Trophoblast cell (in vitro differentiated cells and primary cell): ENCODE results near the gene DENND1A.

Experiments used
- DNase-seq, 2 donors: peaks; one replicate each; pipeline ENCODE4 v3.0.0-alpha.2; 2016
- H2AFZ ChIP-seq: 2 replicates; pipeline ENCODE4 v1.6.1; 2013; ENCODE audit warnings: low read length, moderate library complexity, mild to moderate bottlenecking; ENCODE audit not compliant: insufficient read depth, poor library complexity
- H2AK5ac ChIP-seq: 2 replicates; pipeline ENCODE4 v1.6.1; 2013; ENCODE audit warnings: mild to moderate bottlenecking, low read length
- H2BK120ac ChIP-seq: 2 replicates; pipeline ENCODE4 v1.6.1; 2013; ENCODE audit warnings: low read length, mild to moderate bottlenecking, moderate library complexity; ENCODE audit not compliant: insufficient read depth, poor library complexity
- H2BK12ac ChIP-seq: 2 replicates; pipeline ENCODE4 v1.6.1; 2013; ENCODE audit warnings: mild to moderate bottlenecking, low read length, moderate library complexity
- H2BK5ac ChIP-seq: 2 replicates; pipeline ENCODE4 v1.6.1; 2013; ENCODE audit warnings: low read length, low read depth, moderate library complexity, mild to moderate bottlenecking; ENCODE audit not compliant: poor library complexity
- H3K14ac ChIP-seq: 2 replicates; pipeline ENCODE4 v1.6.1; 2013; ENCODE audit warnings: mild to moderate bottlenecking, low read length
- H3K18ac ChIP-seq: 2 replicates; pipeline ENCODE4 v1.6.1; 2013; ENCODE audit warnings: mild to moderate bottlenecking, low read length
- H3K23ac ChIP-seq: 2 replicates; pipeline ENCODE4 v1.6.1; 2013; ENCODE audit warnings: low read length
- H3K27ac ChIP-seq: 2 replicates; pipeline ENCODE4 v1.5.1; 2013; ENCODE audit warnings: low read depth, mild to moderate bottlenecking, inconsistent platforms, low read length, moderate library complexity
- H3K27me3 ChIP-seq: 2 replicates; pipeline ENCODE4 v1.6.1; 2013; ENCODE audit warnings: inconsistent platforms, mild to moderate bottlenecking, low read length, moderate library complexity; ENCODE audit not compliant: insufficient read depth
- H3K36me3 ChIP-seq, 2 experiments: 1 replicate in 1 of 2; 2 replicates in 1 of 2; pipeline ENCODE4 v1.6.1; 2013; ENCODE audit warnings: low read length in 2 of 2, mild to moderate bottlenecking in 2 of 2, moderate library complexity in 1 of 2; ENCODE audit not compliant: insufficient read depth in 2 of 2, control insufficient read depth in 1 of 2
- H3K4ac ChIP-seq: 2 replicates; pipeline ENCODE4 v1.6.1; 2013; ENCODE audit warnings: low read depth, mild to moderate bottlenecking, low read length, moderate library complexity
- H3K4me1 ChIP-seq, 2 experiments: 1 replicate in 1 of 2; 2 replicates in 1 of 2; pipeline ENCODE4 v1.6.1; 2013; ENCODE audit warnings: low read length in 2 of 2, mild to moderate bottlenecking in 2 of 2, moderate library complexity in 1 of 2; ENCODE audit not compliant: insufficient read depth in 2 of 2, control insufficient read depth in 1 of 2
- H3K4me2 ChIP-seq: 2 replicates; pipeline ENCODE4 v1.6.1; 2013; ENCODE audit warnings: inconsistent platforms, mild to moderate bottlenecking, low read length, moderate library complexity
- H3K4me3 ChIP-seq: 2 replicates; pipeline ENCODE4 v1.5.1; 2013; ENCODE audit warnings: mild to moderate bottlenecking, low read depth, low read length, inconsistent platforms
- H3K79me1 ChIP-seq: one replicate; pipeline ENCODE4 v1.6.1; 2013; ENCODE audit warnings: low read length
- H3K79me2 ChIP-seq: 2 replicates; pipeline ENCODE4 v1.6.1; 2013; ENCODE audit warnings: low read length, mild to moderate bottlenecking; ENCODE audit not compliant: control insufficient read depth, insufficient read depth, poor library complexity
- H3K9ac ChIP-seq: 2 replicates; pipeline ENCODE4 v1.6.1; 2013; ENCODE audit warnings: mild to moderate bottlenecking, low read length
- H3K9me3 ChIP-seq: 2 replicates; pipeline ENCODE4 v1.6.1; 2013; ENCODE audit warnings: low read depth, mild to moderate bottlenecking, control low read depth, inconsistent platforms, low read length; ENCODE audit not compliant: insufficient read depth
- H4K12ac ChIP-seq: 2 replicates; pipeline ENCODE4 v1.6.1; 2013; ENCODE audit warnings: low read depth, mild to moderate bottlenecking, low read length, moderate library complexity
- H4K8ac ChIP-seq: 2 replicates; pipeline ENCODE4 v1.6.1; 2013; ENCODE audit warnings: low read depth, mild to moderate bottlenecking, low read length, moderate library complexity
- H4K91ac ChIP-seq: one replicate; pipeline ENCODE4 v1.6.1; 2013; ENCODE audit warnings: low read depth, mild to moderate bottlenecking, low read length, moderate library complexity
- WGBS: extraction: QIAGEN DNeasy Blood & Tissue Kit; methylation state at CpG from one replicate; pipeline ENCODE4 v1.1.7; 2013; ENCODE audit warnings: missing lambda C conversion rate; ENCODE audit not compliant: insufficient read length, insufficient coverage; ENCODE audit errors: extremely low coverage; 5-methylcytosine and 5-hydroxymethylcytosine counted together

The DENND1A gene

DNA sequence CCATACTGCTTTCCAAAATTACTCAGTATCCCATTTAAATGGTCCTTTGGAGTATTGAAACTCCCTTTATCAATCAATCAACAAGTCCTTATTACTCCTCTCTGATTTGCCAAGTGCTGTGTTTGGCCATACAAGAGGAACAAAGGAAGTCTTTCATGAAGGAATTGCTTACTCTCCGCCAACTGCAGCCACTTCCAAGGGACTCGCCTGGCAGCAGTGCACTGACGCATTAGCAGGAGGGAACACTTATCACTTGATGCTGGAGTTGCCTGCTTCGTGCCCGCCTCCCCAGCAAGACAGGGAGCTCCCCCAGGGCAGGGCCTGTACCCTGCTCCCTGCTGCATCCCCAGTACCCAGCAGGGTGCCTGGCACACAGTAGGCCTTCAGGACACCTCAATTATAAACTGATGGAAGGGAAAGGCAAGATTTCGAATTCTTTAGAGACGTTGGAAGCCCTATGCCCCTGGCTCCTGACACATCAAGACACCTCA, 476.1 kb downstream of the DENND1A start:
- Histone ChIP-seq H3K27ac (no peak overlapping the region), H2BK120ac (no peak overlapping the region), H3K14ac (no peak overlapping the region), H3K9ac (no peak overlapping the region), H3K79me2 (no peaks in the 10 kb centered on the region), H3K4me1 (no peaks in the 10 kb centered on the region), H2AFZ (no peak overlapping the region), H2AK5ac (no peak overlapping the region), H3K36me3 (peaks cover 0 to 8% of the 10 kb centered on the region in 2 experiments), H3K18ac (no peak overlapping the region), H3K79me1 (no peaks in the 10 kb centered on the region), H4K91ac (no peak overlapping the region), H3K4me3 (no peak overlapping the region), H3K4me2 (no peak overlapping the region), H4K12ac (no peak overlapping the region), H2BK12ac (no peak overlapping the region), H3K4ac (no peak overlapping the region), H3K27me3 (no peaks in the 10 kb centered on the region), H3K23ac (no peak overlapping the region), H2BK5ac (no peak overlapping the region), H3K9me3 (no peaks in the 10 kb centered on the region), H4K8ac (no peak overlapping the region)
- no CpG with 5 or more reads among the region's 7 CpGs for WGBS
- DNase-seq: no peak

DNA sequence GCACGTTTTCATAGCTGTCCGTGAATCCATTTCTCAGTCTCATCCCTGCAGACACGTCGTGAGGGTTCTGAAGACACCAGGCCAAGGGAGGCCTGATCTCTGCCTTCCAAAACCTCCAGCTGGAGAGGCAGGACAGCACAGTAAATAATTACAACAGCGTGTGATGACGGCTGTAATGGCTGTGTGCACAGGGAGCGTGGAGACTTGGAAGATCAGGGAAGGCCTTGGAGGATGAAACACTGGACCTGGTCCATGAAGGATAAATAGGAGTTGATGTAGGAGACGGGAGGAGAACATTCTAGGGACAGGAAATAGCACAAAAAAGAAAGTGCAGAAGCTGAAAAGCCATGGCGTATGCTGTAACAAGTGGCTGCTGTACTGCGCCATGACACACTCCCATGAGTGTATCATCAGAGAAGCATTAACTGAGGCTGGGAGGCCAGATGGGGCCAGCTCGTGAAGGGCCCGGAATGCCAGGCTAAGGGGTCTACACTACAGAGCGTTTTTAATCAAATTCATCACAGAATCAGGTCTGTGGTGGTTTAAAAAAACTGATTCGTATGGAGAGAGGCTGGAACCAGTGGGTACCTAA, 476.8 kb downstream of the DENND1A start:
- no peaks in the 10 kb centered on the region for H3K9me3 ChIP-seq
- no peak overlapping the region for H4K8ac ChIP-seq
- no CpG with 5 or more reads among the region's 14 CpGs for WGBS
- no peak overlapping the region for H3K4me3 ChIP-seq
- H2BK5ac ChIP-seq: no peak overlapping the region
- no peaks in the 10 kb centered on the region for H3K4me1 ChIP-seq
- no peaks in the 10 kb centered on the region for H3K27me3 ChIP-seq
- no peak overlapping the region for H4K91ac ChIP-seq
- DNase-seq: no peak
- no peak overlapping the region for H3K18ac ChIP-seq
- peaks cover 0 to 8% of the 10 kb centered on the region in 2 experiments for H3K36me3 ChIP-seq
- no peak overlapping the region for H2AK5ac ChIP-seq
- H3K4me2 ChIP-seq: no peak overlapping the region
- H3K23ac ChIP-seq: no peak overlapping the region
- H4K12ac ChIP-seq: no peak overlapping the region
- H3K27ac ChIP-seq: no peak overlapping the region
- no peak overlapping the region for H3K4ac ChIP-seq
- no peak overlapping the region for H2BK120ac ChIP-seq
- no peak overlapping the region for H3K9ac ChIP-seq
- no peak overlapping the region for H2BK12ac ChIP-seq
- no peaks in the 10 kb centered on the region for H3K79me2 ChIP-seq
- no peaks in the 10 kb centered on the region for H3K79me1 ChIP-seq
- H2AFZ ChIP-seq: no peak overlapping the region
- H3K14ac ChIP-seq: no peak overlapping the region

DNA sequence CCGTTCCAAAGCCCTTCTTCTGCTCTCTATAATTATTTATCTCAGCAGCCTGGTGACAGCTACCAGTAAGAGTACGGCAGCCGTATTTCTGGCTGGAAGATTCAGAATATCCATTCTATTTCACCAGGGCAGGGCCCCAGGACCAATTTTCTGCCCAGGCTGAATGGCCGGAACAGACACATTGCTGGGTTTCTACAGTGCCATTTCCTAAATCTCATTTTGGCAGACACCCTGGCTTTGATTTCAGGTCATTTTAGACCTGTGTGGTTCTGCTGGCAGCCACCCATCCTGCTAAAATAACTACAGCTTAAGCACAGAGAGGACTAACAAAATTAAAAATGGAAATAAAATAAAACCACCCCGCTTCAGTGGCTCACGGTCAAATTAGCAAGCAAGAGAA, 478.9 kb downstream of the DENND1A start:
- H4K12ac ChIP-seq: no peak overlapping the region
- peaks cover 0 to 8% of the 10 kb centered on the region in 2 experiments for H3K36me3 ChIP-seq
- H3K79me2 ChIP-seq: no peaks in the 10 kb centered on the region
- H3K4me3 ChIP-seq: no peak overlapping the region
- peaks cover 0 to 2% of the 10 kb centered on the region in 2 experiments for H3K4me1 ChIP-seq
- H2AK5ac ChIP-seq: no peak overlapping the region
- no peak overlapping the region for H3K4me2 ChIP-seq
- no peak overlapping the region for H2BK12ac ChIP-seq
- H2BK120ac ChIP-seq: no peak overlapping the region
- H3K27me3 ChIP-seq: no peaks in the 10 kb centered on the region
- H4K8ac ChIP-seq: no peak overlapping the region
- H3K9me3 ChIP-seq: no peaks in the 10 kb centered on the region
- H4K91ac ChIP-seq: no peak overlapping the region
- no peak overlapping the region for H3K9ac ChIP-seq
- no peak overlapping the region for H2AFZ ChIP-seq
- DNase-seq: no peak
- H3K27ac ChIP-seq: no peak overlapping the region
- H3K4ac ChIP-seq: no peak overlapping the region
- no peaks in the 10 kb centered on the region for H3K79me1 ChIP-seq
- H3K23ac ChIP-seq: no peak overlapping the region
- no peak overlapping the region for H3K14ac ChIP-seq
- no peak overlapping the region for H2BK5ac ChIP-seq
- WGBS: no CpG with 5 or more reads among the region's 6 CpGs
- no peak overlapping the region for H3K18ac ChIP-seq

DNA sequence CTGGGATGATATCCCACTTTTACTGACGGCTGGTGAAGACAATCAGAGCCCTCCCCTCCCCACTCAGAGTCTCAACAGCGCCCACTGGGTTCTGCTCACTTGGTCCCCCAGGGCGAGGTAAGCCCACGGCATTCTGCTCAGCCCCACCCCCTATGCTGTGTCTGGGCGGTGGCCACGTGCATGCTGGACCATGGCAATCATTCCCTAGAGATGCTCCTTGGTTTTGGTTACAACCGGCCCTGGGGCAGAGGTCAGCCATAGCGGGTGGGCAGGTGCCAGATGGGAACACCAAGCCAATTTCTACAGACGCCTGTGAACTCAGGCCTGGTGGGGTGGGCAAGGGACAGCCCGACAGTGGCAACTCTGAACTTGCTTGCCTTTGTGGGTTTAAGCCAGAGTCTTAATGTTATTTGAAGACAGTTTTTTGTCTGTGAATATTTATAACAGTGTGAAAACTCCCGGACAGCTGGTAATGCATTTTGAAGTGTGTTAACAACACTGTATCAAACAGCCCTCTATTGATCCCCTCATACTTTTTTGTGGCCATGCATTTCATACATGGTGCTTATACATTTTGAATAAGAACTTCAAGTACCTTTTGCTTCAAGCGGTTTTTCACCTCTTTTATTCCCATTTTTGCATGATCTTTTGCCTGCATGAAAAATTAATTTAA, 479.7 kb downstream of the DENND1A start:
- Histone ChIP-seq H3K27ac (no peak overlapping the region), H3K9me3 (no peaks in the 10 kb centered on the region), H3K4me1 (peaks cover 0 to 4% of the 10 kb centered on the region in 2 experiments), H3K4me2 (no peak overlapping the region), H2AK5ac (no peak overlapping the region), H3K27me3 (no peaks in the 10 kb centered on the region), H4K12ac (no peak overlapping the region), H3K9ac (no peak overlapping the region), H3K23ac (no peak overlapping the region), H3K4ac (no peak overlapping the region), H4K91ac (no peak overlapping the region), H3K18ac (no peak overlapping the region), H3K79me1 (no peaks in the 10 kb centered on the region), H3K36me3 (peaks cover 0 to 8% of the 10 kb centered on the region in 2 experiments), H2BK5ac (no peak overlapping the region), H3K79me2 (no peaks in the 10 kb centered on the region), H2BK120ac (no peak overlapping the region), H3K14ac (no peak overlapping the region), H4K8ac (no peak overlapping the region), H2BK12ac (no peak overlapping the region), H3K4me3 (no peak overlapping the region), H2AFZ (no peak overlapping the region)
- DNase-seq: no peak
- no CpG with 5 or more reads among the region's 12 CpGs for WGBS
